Ammon's horn (tissue), 1 donor: ENCODE measurements around the gene LIMS1.
"Not testable (repeated sequence)": the region's sequence is repeated elsewhere in the genome, so short reads cannot be mapped to it uniquely, and the experiment has no call there.

ENCODE experiments used
- DNase-seq: peaks from one replicate; pipeline ENCODE4 v3.0.0-alpha.2; 2016; ENCODE audit warnings: low spot score

Gene LIMS1

GRCh38 chr2:108552566-108552965 lies 18.3 kb downstream of the LIMS1 start:
- DNase-seq = no peak

- no peak for DNase-seq
These were observed 19.1 kb downstream of the LIMS1 start for GRCh38 chr2:108553209-108553919.

- DNase-seq = no peak
These were observed 20.3 kb downstream of the LIMS1 start for GRCh38 chr2:108554528-108554927.

GRCh38 chr2:108555572-108555971 lies 21.3 kb downstream of the LIMS1 start:
- DNase-seq = no peak

GRCh38 chr2:108556581-108556980 lies 22.3 kb downstream of the LIMS1 start:
- not testable (repeated sequence) for DNase-seq

- peak; percentile 37 for DNase-seq
These were observed 26.1 kb downstream of the LIMS1 start for GRCh38 chr2:108560241-108560811.

- no peak for DNase-seq
These were observed 26.7 kb downstream of the LIMS1 start for GRCh38 chr2:108560895-108561530.

- no peak for DNase-seq
These were observed 28.0 kb downstream of the LIMS1 start for GRCh38 chr2:108562274-108562673.

GRCh38 chr2:108564510-108564909 lies 30.2 kb downstream of the LIMS1 start:
- no peak for DNase-seq

- DNase-seq = no peak
These were observed 31.6 kb downstream of the LIMS1 start for GRCh38 chr2:108565778-108566375.

GRCh38 chr2:108570416-108570815 lies 36.1 kb downstream of the LIMS1 start:
- no peak for DNase-seq

GRCh38 chr2:108571286-108571685 lies 37.0 kb downstream of the LIMS1 start:
- DNase-seq = no peak

GRCh38 chr2:108573061-108573460 lies 38.8 kb downstream of the LIMS1 start:
- no peak for DNase-seq

GRCh38 chr2:108574332-108574731 lies 40.1 kb downstream of the LIMS1 start:
- no peak for DNase-seq

GRCh38 chr2:108575132-108575966 lies 41.1 kb downstream of the LIMS1 start:
- no peak for DNase-seq

GRCh38 chr2:108577099-108577498 lies 42.8 kb downstream of the LIMS1 start:
- no peak for DNase-seq

- no peak for DNase-seq
These were observed 45.4 kb downstream of the LIMS1 start for GRCh38 chr2:108579623-108580022.

GRCh38 chr2:108580050-108580449 lies 45.8 kb downstream of the LIMS1 start:
- DNase-seq = no peak

GRCh38 chr2:108583903-108584520 lies 49.7 kb downstream of the LIMS1 start:
- peak; percentile 91 for DNase-seq

GRCh38 chr2:108585436-108585835 lies 51.2 kb downstream of the LIMS1 start:
- DNase-seq = no peak

GRCh38 chr2:108586116-108586515 lies 51.8 kb downstream of the LIMS1 start:
- DNase-seq = no peak

GRCh38 chr2:108586631-108587030 lies 52.4 kb downstream of the LIMS1 start:
- DNase-seq = no peak
